ENCODE measurements around the gene HNRNPU. TPM values are rescaled to one million over a fixed set of nuclear protein-coding genes. Genes with fewer than 3 reads are reported as not detected.

Gene HNRNPU
- total RNA-seq, 1 experiment from 2014 or later = 536 TPM

DNA sequence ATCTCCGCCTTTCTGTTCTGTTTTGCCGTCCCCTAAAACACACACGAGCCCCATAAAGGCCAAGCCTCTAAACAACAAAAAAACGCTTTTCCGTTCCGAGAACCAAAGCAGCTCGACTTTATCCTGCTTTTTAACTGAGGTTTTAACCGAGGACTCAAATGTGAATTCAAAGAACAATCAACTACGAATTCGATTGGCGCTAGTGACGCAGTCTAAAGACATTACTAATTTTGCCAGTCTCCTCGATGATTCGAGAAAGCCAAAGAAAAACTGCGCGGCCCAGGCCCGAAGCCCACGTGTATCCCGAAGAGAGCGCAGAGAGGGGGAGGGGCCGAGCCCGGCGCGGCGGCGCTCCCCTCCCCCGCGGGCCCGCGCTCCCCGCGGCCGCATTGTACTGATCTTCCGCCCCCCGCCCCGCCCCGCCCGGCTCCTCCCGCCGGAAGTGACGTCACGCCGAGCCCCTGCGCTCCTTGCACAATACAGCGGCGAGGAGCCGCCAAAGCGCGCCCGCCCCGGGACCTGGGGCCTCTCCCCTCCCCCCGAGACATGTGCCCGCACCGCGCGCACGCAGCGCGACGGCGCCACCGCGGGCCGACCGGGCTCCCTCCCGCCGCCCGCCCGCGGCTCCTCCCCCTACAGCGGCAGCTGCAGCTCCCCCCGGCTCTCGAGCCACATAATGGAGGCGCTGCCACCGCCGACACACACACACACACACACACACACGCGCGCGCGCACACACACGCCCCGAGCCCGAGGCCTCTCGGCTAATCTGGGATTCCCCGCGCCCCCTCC is 1.4 kb downstream of the HNRNPU start (continued):
- TF ChIP-seq CREB1 (CRISPR knock-in tag; IDR thresholded peaks at IDR 0.05) (no peak), SP1 (CRISPR knock-in tag; conservative IDR thresholded peaks at IDR 0.05) (peak; percentile 43), ZNF121 (CRISPR knock-in tag; IDR thresholded peaks at IDR 0.05) (no peak), NR3C1 (CRISPR knock-in tag; conservative IDR thresholded peaks at IDR 0.05; ENCODE audit: low read depth) (no peak), ZNF425 (CRISPR knock-in tag; conservative IDR thresholded peaks at IDR 0.05) (no peak), JUN (CRISPR knock-in tag; IDR thresholded peaks at IDR 0.05) (no peak; the same call in 1 of the 2 replicates), ATF3 (CRISPR knock-in tag; conservative IDR thresholded peaks at IDR 0.05) (no peak), TEAD1 (CRISPR knock-in tag; IDR thresholded peaks at IDR 0.05) (no peak), TCF7 (CRISPR knock-in tag; IDR thresholded peaks at IDR 0.05; ENCODE audit: low read depth) (no peak), CBFB (CRISPR knock-in tag; IDR thresholded peaks at IDR 0.05; ENCODE audit: low read depth) (no peak), HMGA2 (CRISPR knock-in tag; IDR thresholded peaks at IDR 0.05) (no peak), ESRRA (CRISPR knock-in tag; IDR thresholded peaks at IDR 0.05; ENCODE audit: borderline replicate concordance) (no peak), ZNF423 (CRISPR knock-in tag; IDR thresholded peaks at IDR 0.05) (no peak), ZMAT4 (CRISPR knock-in tag; IDR thresholded peaks at IDR 0.05) (no peak), E2F5 (CRISPR knock-in tag; IDR thresholded peaks at IDR 0.05) (peak; percentile 89; the same call in 1 of the 2 replicates), PRRX2 (CRISPR knock-in tag; IDR thresholded peaks at IDR 0.05) (no peak)
- TF ChIP-seq, protein P1, sequence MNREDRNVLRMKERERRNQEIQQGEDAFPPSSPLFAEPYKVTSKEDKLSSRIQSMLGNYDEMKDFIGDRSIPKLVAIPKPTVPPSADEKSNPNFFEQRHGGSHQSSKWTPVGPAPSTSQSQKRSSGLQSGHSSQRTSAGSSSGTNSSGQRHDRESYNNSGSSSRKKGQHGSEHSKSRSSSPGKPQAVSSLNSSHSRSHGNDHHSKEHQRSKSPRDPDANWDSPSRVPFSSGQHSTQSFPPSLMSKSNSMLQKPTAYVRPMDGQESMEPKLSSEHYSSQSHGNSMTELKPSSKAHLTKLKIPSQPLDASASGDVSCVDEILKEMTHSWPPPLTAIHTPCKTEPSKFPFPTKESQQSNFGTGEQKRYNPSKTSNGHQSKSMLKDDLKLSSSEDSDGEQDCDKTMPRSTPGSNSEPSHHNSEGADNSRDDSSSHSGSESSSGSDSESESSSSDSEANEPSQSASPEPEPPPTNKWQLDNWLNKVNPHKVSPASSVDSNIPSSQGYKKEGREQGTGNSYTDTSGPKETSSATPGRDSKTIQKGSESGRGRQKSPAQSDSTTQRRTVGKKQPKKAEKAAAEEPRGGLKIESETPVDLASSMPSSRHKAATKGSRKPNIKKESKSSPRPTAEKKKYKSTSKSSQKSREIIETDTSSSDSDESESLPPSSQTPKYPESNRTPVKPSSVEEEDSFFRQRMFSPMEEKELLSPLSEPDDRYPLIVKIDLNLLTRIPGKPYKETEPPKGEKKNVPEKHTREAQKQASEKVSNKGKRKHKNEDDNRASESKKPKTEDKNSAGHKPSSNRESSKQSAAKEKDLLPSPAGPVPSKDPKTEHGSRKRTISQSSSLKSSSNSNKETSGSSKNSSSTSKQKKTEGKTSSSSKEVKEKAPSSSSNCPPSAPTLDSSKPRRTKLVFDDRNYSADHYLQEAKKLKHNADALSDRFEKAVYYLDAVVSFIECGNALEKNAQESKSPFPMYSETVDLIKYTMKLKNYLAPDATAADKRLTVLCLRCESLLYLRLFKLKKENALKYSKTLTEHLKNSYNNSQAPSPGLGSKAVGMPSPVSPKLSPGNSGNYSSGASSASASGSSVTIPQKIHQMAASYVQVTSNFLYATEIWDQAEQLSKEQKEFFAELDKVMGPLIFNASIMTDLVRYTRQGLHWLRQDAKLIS (CRISPR knock-in tag; IDR thresholded peaks at IDR 0.05; ENCODE audit: borderline replicate concordance) = no peak
- TF ChIP-seq, protein P2, sequence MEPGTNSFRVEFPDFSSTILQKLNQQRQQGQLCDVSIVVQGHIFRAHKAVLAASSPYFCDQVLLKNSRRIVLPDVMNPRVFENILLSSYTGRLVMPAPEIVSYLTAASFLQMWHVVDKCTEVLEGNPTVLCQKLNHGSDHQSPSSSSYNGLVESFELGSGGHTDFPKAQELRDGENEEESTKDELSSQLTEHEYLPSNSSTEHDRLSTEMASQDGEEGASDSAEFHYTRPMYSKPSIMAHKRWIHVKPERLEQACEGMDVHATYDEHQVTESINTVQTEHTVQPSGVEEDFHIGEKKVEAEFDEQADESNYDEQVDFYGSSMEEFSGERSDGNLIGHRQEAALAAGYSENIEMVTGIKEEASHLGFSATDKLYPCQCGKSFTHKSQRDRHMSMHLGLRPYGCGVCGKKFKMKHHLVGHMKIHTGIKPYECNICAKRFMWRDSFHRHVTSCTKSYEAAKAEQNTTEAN (CRISPR knock-in tag; IDR thresholded peaks at IDR 0.05) = no peak
- TF ChIP-seq, protein P3, sequence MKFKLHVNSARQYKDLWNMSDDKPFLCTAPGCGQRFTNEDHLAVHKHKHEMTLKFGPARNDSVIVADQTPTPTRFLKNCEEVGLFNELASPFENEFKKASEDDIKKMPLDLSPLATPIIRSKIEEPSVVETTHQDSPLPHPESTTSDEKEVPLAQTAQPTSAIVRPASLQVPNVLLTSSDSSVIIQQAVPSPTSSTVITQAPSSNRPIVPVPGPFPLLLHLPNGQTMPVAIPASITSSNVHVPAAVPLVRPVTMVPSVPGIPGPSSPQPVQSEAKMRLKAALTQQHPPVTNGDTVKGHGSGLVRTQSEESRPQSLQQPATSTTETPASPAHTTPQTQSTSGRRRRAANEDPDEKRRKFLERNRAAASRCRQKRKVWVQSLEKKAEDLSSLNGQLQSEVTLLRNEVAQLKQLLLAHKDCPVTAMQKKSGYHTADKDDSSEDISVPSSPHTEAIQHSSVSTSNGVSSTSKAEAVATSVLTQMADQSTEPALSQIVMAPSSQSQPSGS (CRISPR knock-in tag; IDR thresholded peaks at IDR 0.05; ENCODE audit: borderline replicate concordance, low read depth) = no peak
- TF ChIP-seq, protein P4, sequence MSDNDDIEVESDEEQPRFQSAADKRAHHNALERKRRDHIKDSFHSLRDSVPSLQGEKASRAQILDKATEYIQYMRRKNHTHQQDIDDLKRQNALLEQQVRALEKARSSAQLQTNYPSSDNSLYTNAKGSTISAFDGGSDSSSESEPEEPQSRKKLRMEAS (CRISPR knock-in tag; IDR thresholded peaks at IDR 0.05) = peak; percentile 79; the same call in 1 of the 2 replicates
- TF ChIP-seq, protein P5, sequence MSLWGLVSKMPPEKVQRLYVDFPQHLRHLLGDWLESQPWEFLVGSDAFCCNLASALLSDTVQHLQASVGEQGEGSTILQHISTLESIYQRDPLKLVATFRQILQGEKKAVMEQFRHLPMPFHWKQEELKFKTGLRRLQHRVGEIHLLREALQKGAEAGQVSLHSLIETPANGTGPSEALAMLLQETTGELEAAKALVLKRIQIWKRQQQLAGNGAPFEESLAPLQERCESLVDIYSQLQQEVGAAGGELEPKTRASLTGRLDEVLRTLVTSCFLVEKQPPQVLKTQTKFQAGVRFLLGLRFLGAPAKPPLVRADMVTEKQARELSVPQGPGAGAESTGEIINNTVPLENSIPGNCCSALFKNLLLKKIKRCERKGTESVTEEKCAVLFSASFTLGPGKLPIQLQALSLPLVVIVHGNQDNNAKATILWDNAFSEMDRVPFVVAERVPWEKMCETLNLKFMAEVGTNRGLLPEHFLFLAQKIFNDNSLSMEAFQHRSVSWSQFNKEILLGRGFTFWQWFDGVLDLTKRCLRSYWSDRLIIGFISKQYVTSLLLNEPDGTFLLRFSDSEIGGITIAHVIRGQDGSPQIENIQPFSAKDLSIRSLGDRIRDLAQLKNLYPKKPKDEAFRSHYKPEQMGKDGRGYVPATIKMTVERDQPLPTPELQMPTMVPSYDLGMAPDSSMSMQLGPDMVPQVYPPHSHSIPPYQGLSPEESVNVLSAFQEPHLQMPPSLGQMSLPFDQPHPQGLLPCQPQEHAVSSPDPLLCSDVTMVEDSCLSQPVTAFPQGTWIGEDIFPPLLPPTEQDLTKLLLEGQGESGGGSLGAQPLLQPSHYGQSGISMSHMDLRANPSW (CRISPR knock-in tag; conservative IDR thresholded peaks at IDR 0.05; ENCODE audit: low read depth) = no peak
- TF ChIP-seq, protein P6, sequence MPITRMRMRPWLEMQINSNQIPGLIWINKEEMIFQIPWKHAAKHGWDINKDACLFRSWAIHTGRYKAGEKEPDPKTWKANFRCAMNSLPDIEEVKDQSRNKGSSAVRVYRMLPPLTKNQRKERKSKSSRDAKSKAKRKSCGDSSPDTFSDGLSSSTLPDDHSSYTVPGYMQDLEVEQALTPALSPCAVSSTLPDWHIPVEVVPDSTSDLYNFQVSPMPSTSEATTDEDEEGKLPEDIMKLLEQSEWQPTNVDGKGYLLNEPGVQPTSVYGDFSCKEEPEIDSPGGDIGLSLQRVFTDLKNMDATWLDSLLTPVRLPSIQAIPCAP (CRISPR knock-in tag; IDR thresholded peaks at IDR 0.05) = no peak
- TF ChIP-seq, protein P7, sequence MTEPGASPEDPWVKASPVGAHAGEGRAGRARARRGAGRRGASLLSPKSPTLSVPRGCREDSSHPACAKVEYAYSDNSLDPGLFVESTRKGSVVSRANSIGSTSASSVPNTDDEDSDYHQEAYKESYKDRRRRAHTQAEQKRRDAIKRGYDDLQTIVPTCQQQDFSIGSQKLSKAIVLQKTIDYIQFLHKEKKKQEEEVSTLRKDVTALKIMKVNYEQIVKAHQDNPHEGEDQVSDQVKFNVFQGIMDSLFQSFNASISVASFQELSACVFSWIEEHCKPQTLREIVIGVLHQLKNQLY (CRISPR knock-in tag; IDR thresholded peaks at IDR 0.05) = peak; percentile 62; the same call in 1 of the 2 replicates

Data from WTC11 (cell line).